ENCODE data around the gene ITGA5.
A peak's percentile ranks its signal among the peaks of the same experiment; 100 is the strongest.

ITGA5 gene

DNA sequence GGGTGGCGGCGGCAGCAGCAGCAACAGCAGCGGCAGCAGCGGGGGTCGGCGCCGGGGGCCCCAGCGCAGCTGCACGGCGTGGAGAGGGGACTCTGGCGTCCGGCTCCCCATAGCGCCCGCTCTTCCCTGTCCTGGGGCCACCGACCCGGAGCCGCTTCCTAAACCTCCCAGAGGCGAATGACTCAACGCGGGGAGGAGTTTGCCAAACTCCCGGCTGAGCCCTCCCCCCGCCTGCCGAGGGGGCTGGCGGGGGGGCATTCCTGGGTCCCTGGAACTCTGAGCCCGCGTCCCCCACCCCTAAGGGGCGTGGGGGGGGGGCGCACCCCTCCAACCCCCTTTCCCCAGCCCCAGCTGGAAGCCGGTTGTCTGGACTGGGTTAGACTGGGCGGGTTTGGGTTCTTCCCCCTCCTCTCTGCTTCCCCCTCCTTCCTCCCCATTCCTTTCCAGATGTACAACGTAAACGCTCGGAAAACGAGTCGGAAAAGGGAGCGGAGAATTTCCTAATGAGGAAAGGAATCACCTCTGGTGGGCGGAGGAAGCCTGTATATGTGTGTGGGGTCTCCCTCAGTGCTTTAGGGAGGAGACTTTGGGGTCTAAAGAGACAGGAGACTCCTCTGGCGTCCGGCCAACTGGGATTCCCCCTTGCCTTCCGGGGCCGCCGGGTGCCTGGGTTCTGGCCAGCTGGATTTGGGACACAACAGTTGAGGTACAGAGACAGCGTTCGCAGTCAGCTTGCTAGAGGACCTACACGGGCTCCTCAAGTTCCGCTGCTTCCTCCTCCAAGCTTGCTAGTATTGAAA is at the start of gene ITGA5:
TSS of gene ITGA5 (minus strand) at position 179 of the 800 bp plus-strand sequence. CDS start at position 111, 68 bp downstream.
- DNase-seq (ENCODE audit: low spot score in 2 of 2) (no peak), ATAC-seq (replicated peaks; ENCODE audit: extremely low read depth, poor library complexity, severe bottlenecking) (peak; percentile 22)
- peaks cover 53% of the 10 kb centered on the region for H3K4me1 Mint-ChIP-seq
- H3K9me3 Mint-ChIP-seq: no peaks in the 10 kb centered on the region
- H3K27me3 Mint-ChIP-seq: no peaks in the 10 kb centered on the region
- H3K27ac Mint-ChIP-seq (ENCODE audit: low read depth): peak within 1 kb of the TSS; percentile 98
- peak within 1 kb of the TSS; percentile 79 for H3K4me3 Mint-ChIP-seq
- peaks cover 22% of the 10 kb centered on the region for H3K36me3 Mint-ChIP-seq (ENCODE audit: insufficient read depth)

DNA sequence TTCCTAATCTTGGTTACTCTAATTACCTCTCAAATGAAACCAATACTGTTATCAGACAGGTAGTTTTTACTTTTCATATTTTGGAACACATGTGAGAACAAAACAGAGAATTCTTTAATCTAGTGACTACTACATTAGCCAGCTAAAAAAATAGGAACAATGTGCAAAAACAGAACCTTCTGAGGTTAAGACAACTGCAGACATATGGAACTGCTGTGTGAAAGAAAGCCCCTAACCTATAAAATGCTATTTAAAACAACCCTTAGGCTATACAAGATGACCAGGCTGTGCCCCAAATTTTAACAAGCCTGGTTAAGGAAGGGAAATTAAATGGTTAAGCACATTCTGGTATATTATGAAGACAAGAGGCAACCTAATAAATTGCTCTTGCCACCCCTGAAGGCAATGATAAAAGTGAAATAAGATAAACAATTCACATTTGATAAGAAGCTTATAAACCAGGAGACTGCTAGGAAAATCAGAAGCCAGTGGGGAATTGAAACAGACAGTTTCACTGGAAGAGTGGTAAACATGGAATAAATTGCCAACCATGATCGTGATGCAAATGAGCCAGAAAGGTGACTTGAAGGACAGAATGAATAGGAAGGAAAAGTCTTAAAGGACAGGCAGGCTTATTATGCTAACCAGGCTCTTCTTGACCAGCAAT is 46.9 kb upstream of the ITGA5 start:
- Mint-ChIP-seq H3K27me3 (no peaks in the 10 kb centered on the region), H3K36me3 (ENCODE audit: insufficient read depth) (peaks cover 13% of the 10 kb centered on the region), H3K27ac (ENCODE audit: low read depth) (no peak overlapping the region), H3K4me1 (no peaks in the 10 kb centered on the region), H3K4me3 (no peak overlapping the region), H3K9me3 (no peaks in the 10 kb centered on the region)
- ATAC-seq (replicated peaks; ENCODE audit: extremely low read depth, poor library complexity, severe bottlenecking) (no peak), DNase-seq (ENCODE audit: low spot score in 2 of 2) (no peak)

DNA sequence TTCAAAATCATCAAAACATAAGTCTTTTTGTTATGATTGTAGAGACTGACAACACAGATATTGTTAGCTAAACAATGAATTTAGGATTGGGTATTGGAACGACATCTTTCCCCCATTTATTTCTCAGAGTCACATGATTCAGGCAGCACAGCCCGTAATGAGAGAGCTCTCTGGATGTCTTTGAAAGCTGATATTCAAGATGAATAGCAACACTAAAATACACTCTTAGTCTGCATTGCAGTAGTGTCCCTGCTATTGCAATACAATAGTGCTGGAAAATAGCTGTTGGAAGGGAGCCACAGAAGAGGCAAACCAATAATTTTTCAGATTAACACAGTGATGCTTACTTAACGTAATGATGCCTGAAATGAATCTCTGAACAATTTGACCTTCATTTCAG is 44.4 kb upstream of the ITGA5 start:
- no peak for DNase-seq (ENCODE audit: low spot score in 2 of 2)
- Mint-ChIP-seq H3K27me3 (no peaks in the 10 kb centered on the region), H3K9me3 (no peaks in the 10 kb centered on the region), H3K27ac (ENCODE audit: low read depth) (no peak overlapping the region), H3K36me3 (ENCODE audit: insufficient read depth) (peaks cover 17% of the 10 kb centered on the region), H3K4me1 (no peaks in the 10 kb centered on the region), H3K4me3 (no peak overlapping the region)
- ATAC-seq (replicated peaks; ENCODE audit: extremely low read depth, poor library complexity, severe bottlenecking): no peak

DNA sequence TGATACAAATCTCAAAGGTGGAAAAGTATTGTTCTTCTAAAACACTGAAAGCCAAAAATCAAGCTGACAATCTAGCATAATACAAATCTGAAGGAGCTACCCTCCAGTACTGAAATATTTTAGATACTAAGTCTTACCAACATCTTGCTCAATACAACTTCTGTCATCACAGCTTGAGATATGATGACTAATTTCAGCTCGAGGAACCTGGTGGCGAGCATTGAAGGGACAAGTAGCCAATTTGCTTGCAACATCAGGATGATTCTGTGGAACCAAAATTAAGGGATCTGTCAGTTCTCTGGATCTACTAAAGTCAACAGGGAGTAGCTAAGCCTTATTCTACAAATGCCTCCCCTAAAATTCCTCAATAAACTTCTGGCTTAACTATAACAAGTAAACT is 44.0 kb upstream of the ITGA5 start:
- no peaks in the 10 kb centered on the region for H3K9me3 Mint-ChIP-seq
- DNase-seq (ENCODE audit: low spot score in 2 of 2) (no peak), ATAC-seq (replicated peaks; ENCODE audit: extremely low read depth, poor library complexity, severe bottlenecking) (no peak)
- H3K4me1 Mint-ChIP-seq: no peaks in the 10 kb centered on the region
- no peaks in the 10 kb centered on the region for H3K27me3 Mint-ChIP-seq
- H3K36me3 Mint-ChIP-seq (ENCODE audit: insufficient read depth): peaks cover 17% of the 10 kb centered on the region
- no peak overlapping the region for H3K4me3 Mint-ChIP-seq
- no peak overlapping the region for H3K27ac Mint-ChIP-seq (ENCODE audit: low read depth)

DNA sequence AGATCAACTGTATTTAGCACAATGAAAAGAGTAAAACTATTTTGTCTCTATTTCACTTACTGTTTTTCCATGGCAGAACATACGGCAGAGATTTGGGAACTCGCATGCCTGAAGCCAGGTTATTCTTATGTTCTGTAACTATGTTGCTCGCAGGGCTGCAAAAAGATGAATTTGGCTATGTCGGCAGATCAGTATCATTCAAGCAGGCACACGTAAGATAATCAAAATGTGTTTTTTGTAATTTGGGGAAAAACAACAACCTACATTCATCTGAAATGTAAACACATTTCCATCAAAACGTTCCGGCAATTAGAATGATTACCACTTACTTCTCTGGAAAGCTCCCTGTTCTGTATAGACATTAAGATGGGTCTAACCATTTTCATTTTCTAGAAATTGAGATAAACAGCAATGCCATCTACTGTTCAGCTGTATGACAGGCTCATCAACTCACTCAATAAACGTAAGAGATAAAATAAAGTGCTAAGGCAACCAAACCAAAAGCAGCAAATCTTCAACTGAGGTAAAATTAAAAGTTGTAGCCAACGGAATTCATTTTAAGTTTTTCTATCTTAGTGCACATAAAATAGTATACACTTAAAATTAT is 41.4 kb upstream of the ITGA5 start:
- no peak overlapping the region for H3K4me3 Mint-ChIP-seq
- H3K27me3 Mint-ChIP-seq: no peaks in the 10 kb centered on the region
- ATAC-seq (replicated peaks; ENCODE audit: extremely low read depth, poor library complexity, severe bottlenecking) (no peak), DNase-seq (ENCODE audit: low spot score in 2 of 2) (no peak)
- H3K9me3 Mint-ChIP-seq: no peaks in the 10 kb centered on the region
- no peak overlapping the region for H3K27ac Mint-ChIP-seq (ENCODE audit: low read depth)
- peaks cover 19% of the 10 kb centered on the region for H3K36me3 Mint-ChIP-seq (ENCODE audit: insufficient read depth)
- no peaks in the 10 kb centered on the region for H3K4me1 Mint-ChIP-seq

DNA sequence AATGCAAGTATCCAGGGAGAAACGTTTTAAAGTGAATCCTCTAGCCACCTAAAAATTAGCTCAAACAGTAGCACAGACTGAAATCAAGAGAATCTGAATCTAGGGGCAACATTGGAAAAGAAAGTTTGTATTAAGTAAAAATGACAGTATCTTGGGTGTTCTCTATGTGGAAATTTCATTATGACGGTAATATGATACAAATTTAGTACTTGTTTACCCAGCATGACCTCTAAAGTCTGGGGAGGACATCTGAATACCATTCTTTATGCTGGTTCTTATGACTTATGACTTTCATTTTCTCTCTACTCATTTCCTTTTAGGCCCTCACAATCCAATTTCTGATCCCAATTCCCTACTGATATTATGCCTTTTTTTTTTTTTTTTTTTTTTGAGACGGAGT is 40.3 kb upstream of the ITGA5 start:
- H3K4me1 Mint-ChIP-seq: no peaks in the 10 kb centered on the region
- H3K27ac Mint-ChIP-seq (ENCODE audit: low read depth): no peak overlapping the region
- no peak overlapping the region for H3K4me3 Mint-ChIP-seq
- H3K27me3 Mint-ChIP-seq: no peaks in the 10 kb centered on the region
- ATAC-seq (replicated peaks; ENCODE audit: extremely low read depth, poor library complexity, severe bottlenecking): no peak
- H3K9me3 Mint-ChIP-seq: no peaks in the 10 kb centered on the region
- no peak for DNase-seq (ENCODE audit: low spot score in 2 of 2)
- H3K36me3 Mint-ChIP-seq (ENCODE audit: insufficient read depth): peaks cover 18% of the 10 kb centered on the region

DNA sequence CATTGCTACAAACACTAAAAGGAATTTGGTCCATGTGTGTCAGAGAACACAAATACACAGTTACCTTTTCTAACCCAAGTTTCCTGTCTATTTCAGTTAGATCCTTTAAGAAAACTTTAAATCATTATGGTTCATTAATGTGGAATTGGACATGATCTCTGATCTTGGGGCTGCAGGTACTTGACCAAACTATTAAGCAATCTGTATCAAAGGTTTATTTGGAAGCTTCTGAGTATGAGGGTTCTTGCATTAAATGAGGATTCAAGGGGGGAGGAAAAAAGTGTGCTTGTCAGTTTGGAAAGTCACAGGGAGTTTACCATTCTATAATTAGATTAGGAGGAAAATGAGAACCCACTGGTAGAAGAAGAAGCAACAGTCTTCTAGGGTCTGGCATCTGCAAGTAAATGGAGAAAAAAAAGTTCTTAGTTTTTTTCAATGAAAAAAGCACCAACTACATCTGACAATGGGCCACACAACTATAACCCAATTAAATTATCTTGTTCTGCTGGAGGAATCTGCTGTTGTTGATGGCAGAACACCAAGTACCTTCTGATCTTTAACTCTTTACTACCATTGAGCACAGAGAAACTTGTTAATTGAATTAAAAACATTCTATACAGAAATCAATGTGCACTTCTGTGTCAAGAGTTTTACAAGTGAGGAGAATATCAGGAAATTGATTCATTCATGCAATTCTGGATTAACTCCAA is 36.8 kb upstream of the ITGA5 start:
- Mint-ChIP-seq H3K9me3 (no peaks in the 10 kb centered on the region), H3K27me3 (no peaks in the 10 kb centered on the region), H3K36me3 (ENCODE audit: insufficient read depth) (peaks cover 10% of the 10 kb centered on the region), H3K27ac (ENCODE audit: low read depth) (no peak overlapping the region), H3K4me3 (no peak overlapping the region), H3K4me1 (no peaks in the 10 kb centered on the region)
- DNase-seq (ENCODE audit: low spot score in 2 of 2): no peak
- no peak for ATAC-seq (replicated peaks; ENCODE audit: extremely low read depth, poor library complexity, severe bottlenecking)

DNA sequence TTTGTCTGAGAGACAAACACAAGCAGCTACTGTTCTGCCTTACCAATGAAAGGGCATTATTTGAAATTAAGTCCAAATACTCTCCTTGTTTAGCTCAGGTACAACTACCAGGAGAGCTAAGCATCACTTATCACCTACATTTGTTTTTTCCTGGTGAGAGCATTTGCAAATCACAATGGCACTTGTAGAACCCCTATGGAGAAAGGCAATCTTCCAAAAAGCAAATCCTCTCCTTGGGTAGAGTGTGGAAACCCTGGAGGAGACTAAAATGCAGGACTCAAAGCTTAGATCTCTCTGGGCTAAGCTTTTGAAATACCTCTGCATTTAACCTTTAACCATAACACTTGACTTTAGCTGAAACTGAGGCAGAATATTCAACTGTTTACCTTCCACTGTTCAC is 33.6 kb upstream of the ITGA5 start:
- Mint-ChIP-seq H3K27ac (ENCODE audit: low read depth) (no peak overlapping the region), H3K36me3 (ENCODE audit: insufficient read depth) (peaks cover 5% of the 10 kb centered on the region), H3K4me1 (no peaks in the 10 kb centered on the region), H3K4me3 (no peak overlapping the region), H3K9me3 (no peaks in the 10 kb centered on the region), H3K27me3 (no peaks in the 10 kb centered on the region)
- ATAC-seq (replicated peaks; ENCODE audit: extremely low read depth, poor library complexity, severe bottlenecking): no peak
- no peak for DNase-seq (ENCODE audit: low spot score in 2 of 2)

DNA sequence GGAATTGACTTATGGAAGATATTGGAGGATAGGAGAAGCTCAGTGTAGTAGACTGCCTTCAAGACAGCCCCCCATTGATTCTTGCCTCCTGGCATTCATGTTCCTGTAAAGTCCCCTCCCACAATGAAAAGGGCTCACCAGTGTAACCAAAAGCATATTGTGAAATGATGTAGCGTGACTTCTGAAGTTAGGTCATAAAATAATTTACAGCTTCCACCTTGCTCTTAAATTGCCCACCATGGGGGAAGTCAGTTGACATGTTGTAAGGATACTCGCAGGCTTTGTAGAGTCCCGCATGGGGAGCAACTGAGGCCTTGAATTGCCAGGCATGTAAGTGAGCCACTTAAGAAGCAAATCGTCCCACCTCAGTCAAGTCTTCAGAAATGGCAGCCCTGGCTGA is 29.3 kb upstream of the ITGA5 start:
- Mint-ChIP-seq H3K4me1 (no peaks in the 10 kb centered on the region), H3K4me3 (no peak overlapping the region), H3K27ac (ENCODE audit: low read depth) (no peak overlapping the region), H3K36me3 (ENCODE audit: insufficient read depth) (peaks cover 1% of the 10 kb centered on the region), H3K9me3 (no peaks in the 10 kb centered on the region), H3K27me3 (no peaks in the 10 kb centered on the region)
- DNase-seq (ENCODE audit: low spot score in 2 of 2) (no peak), ATAC-seq (replicated peaks; ENCODE audit: extremely low read depth, poor library complexity, severe bottlenecking) (no peak)

DNA sequence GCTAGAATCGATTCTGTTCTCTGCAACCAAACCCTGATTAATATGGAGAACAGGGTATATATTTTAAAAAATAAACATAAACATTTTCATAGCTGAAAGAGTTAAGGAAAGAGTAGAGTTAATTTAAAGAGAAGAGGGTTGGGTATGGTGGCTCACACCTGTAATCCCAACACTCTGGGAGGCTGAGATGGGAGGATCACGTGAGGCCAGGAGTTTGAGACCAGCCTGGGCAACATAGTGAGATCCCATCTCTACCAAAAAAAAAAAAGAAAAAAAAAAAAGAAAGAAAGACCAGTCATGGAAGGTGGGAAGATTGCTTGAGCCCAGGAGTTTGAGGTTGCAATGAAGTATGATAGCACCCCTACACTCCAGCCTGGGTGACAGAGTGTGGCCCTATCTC is 28.9 kb upstream of the ITGA5 start:
- no peaks in the 10 kb centered on the region for H3K9me3 Mint-ChIP-seq
- no peak overlapping the region for H3K4me3 Mint-ChIP-seq
- H3K4me1 Mint-ChIP-seq: no peaks in the 10 kb centered on the region
- ATAC-seq (replicated peaks; ENCODE audit: extremely low read depth, poor library complexity, severe bottlenecking) (no peak), DNase-seq (ENCODE audit: low spot score in 2 of 2) (no peak)
- no peaks in the 10 kb centered on the region for H3K27me3 Mint-ChIP-seq
- H3K27ac Mint-ChIP-seq (ENCODE audit: low read depth): no peak overlapping the region
- peaks cover 1% of the 10 kb centered on the region for H3K36me3 Mint-ChIP-seq (ENCODE audit: insufficient read depth)

DNA sequence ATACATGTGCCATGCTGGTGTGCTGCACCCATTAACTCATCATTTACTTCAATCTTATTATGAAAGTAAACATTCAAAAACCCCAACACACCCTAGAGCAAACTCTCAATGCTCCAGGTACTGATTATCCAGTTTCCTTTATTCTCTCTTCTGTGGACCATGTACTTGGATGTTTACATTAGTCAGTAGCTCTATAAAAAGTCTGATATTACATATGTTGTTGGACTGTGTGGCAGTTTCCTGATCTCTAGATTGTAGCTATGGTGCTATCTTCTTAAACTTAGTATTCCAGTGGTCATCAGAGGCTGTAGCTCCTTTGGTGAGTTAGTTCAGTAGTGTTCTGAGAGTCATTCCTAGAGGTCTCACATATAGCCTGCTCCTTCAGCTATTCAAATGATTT is 25.1 kb upstream of the ITGA5 start:
- peaks cover 7% of the 10 kb centered on the region for H3K4me1 Mint-ChIP-seq
- H3K4me3 Mint-ChIP-seq: no peak overlapping the region
- H3K27me3 Mint-ChIP-seq: no peaks in the 10 kb centered on the region
- no peak for ATAC-seq (replicated peaks; ENCODE audit: extremely low read depth, poor library complexity, severe bottlenecking)
- H3K27ac Mint-ChIP-seq (ENCODE audit: low read depth): no peak overlapping the region
- H3K9me3 Mint-ChIP-seq: no peaks in the 10 kb centered on the region
- H3K36me3 Mint-ChIP-seq (ENCODE audit: insufficient read depth): peaks cover 2% of the 10 kb centered on the region
- no peak for DNase-seq (ENCODE audit: low spot score in 2 of 2)

DNA sequence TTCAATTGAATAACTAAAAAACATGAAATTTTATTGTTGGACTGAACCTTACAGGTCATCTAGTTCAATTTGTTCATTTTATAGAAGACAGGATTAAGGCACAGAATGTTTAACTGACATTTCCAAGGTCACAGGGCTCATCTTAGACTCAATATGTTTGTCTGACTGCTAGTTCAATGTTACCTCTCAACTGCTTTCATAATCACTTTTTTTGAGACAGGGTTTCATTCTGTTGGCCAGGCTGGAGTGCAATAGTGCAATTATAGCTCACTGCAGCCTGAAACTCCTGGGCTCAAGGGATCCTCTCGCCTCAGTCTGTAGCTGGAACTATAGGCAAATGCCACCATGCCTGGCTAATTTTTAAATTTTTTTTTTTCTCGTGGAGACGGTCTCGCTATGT is 24.4 kb upstream of the ITGA5 start:
- Mint-ChIP-seq H3K36me3 (ENCODE audit: insufficient read depth) (peaks cover 2% of the 10 kb centered on the region), H3K4me1 (peaks cover 11% of the 10 kb centered on the region), H3K9me3 (no peaks in the 10 kb centered on the region), H3K4me3 (no peak overlapping the region), H3K27ac (ENCODE audit: low read depth) (no peak overlapping the region), H3K27me3 (no peaks in the 10 kb centered on the region)
- DNase-seq (ENCODE audit: low spot score in 2 of 2): no peak
- ATAC-seq (replicated peaks; ENCODE audit: extremely low read depth, poor library complexity, severe bottlenecking): no peak
